Liver (tissue), 9 donors: ENCODE data around the gene FAU. TPM values are rescaled to one million over a fixed set of nuclear protein-coding genes. Genes with fewer than 3 reads are reported as not detected.
A peak's percentile ranks its signal among the peaks of the same experiment; 100 is the strongest.

Experiments
- DNase-seq: peaks from one replicate; pipeline ENCODE4 v3.0.0-alpha.2; 2017; ENCODE audit warnings: low spot score
- H3K27ac ChIP-seq, 2 donors: one replicate each; pipeline ENCODE4 v1.7.0; 2013; ENCODE audit warnings: inconsistent platforms in 2 of 2, low read length in 2 of 2, control low read depth in 1 of 2, low read depth in 1 of 2, mild to moderate bottlenecking in 1 of 2
- H3K27me3 ChIP-seq, 4 donors: one replicate each; pipeline versions ENCODE4 v1.6.1 to v1.7.0; 2013; ENCODE audit warnings: low read length in 3 of 4, inconsistent platforms in 1 of 4, mild to moderate bottlenecking in 1 of 4, moderate library complexity in 1 of 4; ENCODE audit not compliant: control insufficient read depth in 4 of 4, insufficient read depth in 4 of 4
- H3K36me3 ChIP-seq, 4 donors: one replicate each; pipeline versions ENCODE4 v1.6.1 to v1.7.0; 2013; ENCODE audit warnings: low read length in 3 of 4, mild to moderate bottlenecking in 3 of 4, low read depth in 1 of 4, moderate library complexity in 1 of 4; ENCODE audit not compliant: control insufficient read depth in 4 of 4, insufficient read depth in 3 of 4
- H3K4me1 ChIP-seq, 4 donors: one replicate each; pipeline versions ENCODE4 v1.6.1 to v1.7.0; 2013; ENCODE audit warnings: low read length in 3 of 4, mild to moderate bottlenecking in 3 of 4, moderate library complexity in 1 of 4; ENCODE audit not compliant: control insufficient read depth in 4 of 4, insufficient read depth in 4 of 4
- H3K4me3 ChIP-seq, 3 donors: one replicate each; pipeline versions ENCODE4 v1.6.1 to v1.7.0; 2013; ENCODE audit warnings: low read length in 3 of 3, control low read depth in 1 of 3, low read depth in 1 of 3, mild to moderate bottlenecking in 1 of 3
- H3K9ac ChIP-seq, 2 donors: one replicate each; pipeline ENCODE4 v1.7.0; 2013; ENCODE audit warnings: low read length in 2 of 2, mild to moderate bottlenecking in 2 of 2, moderate library complexity in 2 of 2, control low read depth in 1 of 2, low read depth in 1 of 2
- H3K9me3 ChIP-seq, 4 donors: one replicate each; pipeline versions ENCODE4 v1.6.1 to v1.7.0; 2013; ENCODE audit warnings: low read length in 3 of 4; ENCODE audit not compliant: control insufficient read depth in 4 of 4
- ATF3 ChIP-seq: IDR thresholded peaks from 2 replicates; pipeline ENCODE4 v1.6.1; 2016; ENCODE audit warnings: antibody characterized with exemption
- EGR1 ChIP-seq, 2 donors: IDR thresholded peaks; 2 replicates each; pipeline ENCODE4 v1.6.1; 2016 to 2018; ENCODE audit warnings: antibody characterized with exemption in 2 of 2, low read depth in 2 of 2
- FOXA1 ChIP-seq: IDR thresholded peaks from 2 replicates; pipeline ENCODE4 v1.6.1; 2016; ENCODE audit warnings: antibody characterized with exemption
- GABPA ChIP-seq, 2 donors: IDR thresholded peaks in 1 of 2; conservative IDR thresholded peaks in 1 of 2; 2 replicates each; pipeline ENCODE4 v1.6.1; 2016; ENCODE audit warnings: antibody characterized with exemption in 2 of 2, mild to moderate bottlenecking in 1 of 2, moderate library complexity in 1 of 2
- HNF4A ChIP-seq, 2 donors: conservative IDR thresholded peaks; 2 replicates each; pipeline ENCODE4 v1.6.1; 2016; ENCODE audit warnings: antibody characterized with exemption in 2 of 2, mild to moderate bottlenecking in 2 of 2
- HNF4G ChIP-seq: IDR thresholded peaks from 2 replicates; pipeline ENCODE4 v1.6.1; 2016; ENCODE audit warnings: antibody characterized with exemption
- JUND ChIP-seq, 2 donors: IDR thresholded peaks; 2 replicates each; pipeline ENCODE4 v1.6.1; 2016; ENCODE audit warnings: antibody characterized with exemption in 2 of 2
- NR2F2 ChIP-seq: IDR thresholded peaks from 2 replicates; pipeline ENCODE4 v1.6.1; 2016; ENCODE audit warnings: antibody characterized with exemption
- REST ChIP-seq: IDR thresholded peaks from 2 replicates; pipeline ENCODE4 v1.6.1; 2016; ENCODE audit warnings: antibody characterized with exemption, mild to moderate bottlenecking
- RXRA ChIP-seq, 2 donors: IDR thresholded peaks; 2 replicates each; pipeline ENCODE4 v1.6.1; 2017 to 2018; ENCODE audit warnings: antibody characterized with exemption in 2 of 2, mild to moderate bottlenecking in 1 of 2
- SP1 ChIP-seq: IDR thresholded peaks from 2 replicates; pipeline ENCODE4 v1.6.1; 2018; ENCODE audit warnings: antibody characterized with exemption, mild to moderate bottlenecking
- TAF1 ChIP-seq: conservative IDR thresholded peaks from 2 replicates; pipeline ENCODE4 v1.6.1; 2016; ENCODE audit warnings: antibody characterized with exemption, mild to moderate bottlenecking
- ZBTB33 ChIP-seq: IDR thresholded peaks from 2 replicates; pipeline ENCODE4 v1.6.1; 2016; ENCODE audit warnings: antibody characterized with exemption
- WGBS: extraction: QIAGEN DNeasy Blood & Tissue Kit; methylation state at CpG from one replicate; pipeline ENCODE4 v1.1.7; 2013; 5-methylcytosine and 5-hydroxymethylcytosine counted together
- polyA plus RNA-seq, 2 donors: library from polyadenylated mRNA; stranded (reverse) in 1 of 2; unstranded in 1 of 2; fragments of 200-250 nt in 1 of 2; fragments of >200 nt in 1 of 2; fragmentation: Nextera tagmentation in 1 of 2; extraction: Ambion mirVana in 1 of 2; gene quantifications; one replicate each; pipeline versions ENCODE4 v1.2.1 to v1.2.3, GENCODE V29; 2013 to 2015
- total RNA-seq, 2 donors: library from RNA; depleted of rRNA; stranded (reverse); fragments of >200 nt; gene quantifications; one replicate each; pipeline ENCODE4 v1.2.3, GENCODE V29; 2014
- TF ChIP-seq, protein P1 (sequence below): IDR thresholded peaks from 2 replicates; pipeline ENCODE4 v1.6.1; 2016; ENCODE audit warnings: antibody characterized with exemption
- TF ChIP-seq, protein P2 (sequence below): fragments of 150-350 bp; IDR thresholded peaks from 2 replicates; pipeline ENCODE4 v1.5.1; 2017; ENCODE audit warnings: improper control_type of control experiment, low read depth, low read length; ENCODE audit not compliant: missing input control
- donor health status: healthy.
- donor health status: healthy.
- donor health status: healthy.
- donor health status: healthy.
- donor health status: healthy.

The FAU gene
- total and polyA plus RNA-seq, 4 donors, result 199 to 535 (median 362) TPM

DNA sequence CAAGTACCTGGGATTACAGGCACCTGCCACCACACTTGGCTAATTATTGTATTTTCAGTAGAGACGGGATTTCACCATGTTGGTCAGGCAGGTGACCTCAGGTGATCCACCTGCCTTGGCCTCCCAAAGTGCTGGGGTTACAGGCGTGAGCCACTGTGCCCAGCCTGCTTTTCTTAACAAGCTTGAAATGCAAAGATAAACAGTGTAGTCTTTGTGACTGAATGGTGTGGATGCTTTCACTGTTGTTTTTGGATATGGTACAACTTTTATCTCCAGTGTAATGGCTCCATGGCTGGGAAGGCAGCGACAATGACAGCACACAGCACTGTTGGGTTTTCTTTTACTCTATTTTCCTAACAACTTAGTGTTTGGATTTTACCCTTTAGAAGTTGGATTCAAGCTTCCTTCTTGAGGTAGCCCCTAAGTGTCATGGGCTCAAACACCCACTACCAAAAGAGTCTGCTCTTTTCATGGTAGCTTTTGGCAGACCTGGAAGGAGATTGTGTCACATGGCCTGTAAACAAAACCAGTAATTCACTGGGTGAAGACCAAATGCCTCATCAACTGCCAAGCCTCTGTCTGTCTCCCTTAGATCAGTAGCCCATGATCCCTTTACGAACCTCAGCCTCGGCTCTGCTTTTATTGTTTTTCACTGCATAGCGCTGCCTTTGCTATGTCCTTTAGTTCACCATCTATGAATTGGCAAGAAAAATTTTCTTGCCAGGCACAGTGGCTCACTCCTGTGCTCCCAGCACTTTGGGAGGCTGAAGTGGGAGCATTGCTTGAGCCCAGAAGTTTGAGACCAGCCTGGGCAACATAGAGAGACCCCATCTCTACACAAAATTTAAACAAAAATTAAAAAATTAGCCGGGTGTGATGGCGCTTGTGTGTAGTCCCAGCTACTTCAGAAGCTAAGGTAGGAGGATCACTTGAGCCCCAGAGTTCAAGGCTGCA is 19.5 kb downstream of the FAU start (continued):
- TF ChIP-seq JUND (IDR thresholded peaks at IDR 0.05) (peak in 1 of 2 donors; percentile 31), ATF3 (peak; percentile 33), EGR1 (IDR thresholded peaks at IDR 0.05; ENCODE audit: low read depth in 2 of 2) (no peak), REST (no peak), NR2F2 (no peak)

DNA sequence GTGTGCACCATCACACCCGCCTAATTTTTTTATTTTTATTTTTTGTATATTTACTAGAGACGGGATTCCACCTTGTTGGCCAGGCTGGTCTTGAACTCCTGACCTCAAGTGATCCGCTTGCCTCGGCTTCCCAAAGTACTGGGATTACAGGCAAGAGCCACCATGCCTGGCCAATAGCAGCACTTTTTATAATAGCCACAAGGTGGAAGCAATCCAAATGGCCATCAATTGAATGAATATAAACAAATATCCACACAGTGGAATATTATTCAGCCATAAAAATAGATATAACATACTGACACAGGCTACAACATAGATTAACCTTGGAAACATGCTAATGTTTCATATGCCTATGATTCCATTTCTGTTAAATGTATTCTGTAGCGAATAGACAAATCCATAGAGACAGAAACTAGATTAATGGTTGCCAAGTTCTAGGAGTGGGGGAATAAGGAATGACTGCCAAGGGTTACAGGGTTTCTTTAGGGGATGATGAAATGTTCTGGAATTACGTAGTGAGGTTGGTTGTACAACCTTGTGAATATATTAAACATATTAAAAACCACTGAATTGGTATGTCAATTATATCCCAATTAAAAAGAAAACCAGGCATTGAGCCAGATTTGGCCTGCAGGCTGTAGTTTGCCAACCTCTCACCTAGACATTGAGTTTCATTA is 21.1 kb downstream of the FAU start:
- 77% methylated on average over 6 of the region's 6 CpGs for WGBS
- Histone ChIP-seq H3K9ac (no peak overlapping the region), H3K27ac (peak overlapping the region in 1 of 2 donors; percentile 14), H3K9me3 (no peaks in the 10 kb centered on the region), H3K4me3 (no peak overlapping the region), H3K36me3 (peaks cover 0 to 6% (median 2%) of the 10 kb centered on the region in 4 donors), H3K4me1 (peaks cover 11 to 47% (median 36%) of the 10 kb centered on the region in 4 donors), H3K27me3 (no peaks in the 10 kb centered on the region)
- TF ChIP-seq SP1, result no peak
- TF ChIP-seq RXRA (IDR thresholded peaks at IDR 0.05), result peak in 1 of 2 donors; percentile 18
- TF ChIP-seq FOXA1, result no peak
- TF ChIP-seq GABPA (IDR thresholded peaks at IDR 0.05 in 1 of 2, conservative IDR thresholded peaks at IDR 0.05 in 1 of 2), result no peak
- TF ChIP-seq, protein P1, sequence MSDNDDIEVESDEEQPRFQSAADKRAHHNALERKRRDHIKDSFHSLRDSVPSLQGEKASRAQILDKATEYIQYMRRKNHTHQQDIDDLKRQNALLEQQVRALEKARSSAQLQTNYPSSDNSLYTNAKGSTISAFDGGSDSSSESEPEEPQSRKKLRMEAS, result no peak
- no peak for DNase-seq

- H3K9ac ChIP-seq, result peak overlapping the region in 1 of 2 donors; percentile 53
- TF ChIP-seq ATF3 (no peak), RXRA (IDR thresholded peaks at IDR 0.05) (no peak), SP1 (no peak), EGR1 (IDR thresholded peaks at IDR 0.05; ENCODE audit: low read depth in 2 of 2) (no peak), HNF4A (conservative IDR thresholded peaks at IDR 0.05) (no peak), ZBTB33 (no peak), HNF4G (no peak), TAF1 (no peak), FOXA1 (no peak)
- TF ChIP-seq, protein P2, sequence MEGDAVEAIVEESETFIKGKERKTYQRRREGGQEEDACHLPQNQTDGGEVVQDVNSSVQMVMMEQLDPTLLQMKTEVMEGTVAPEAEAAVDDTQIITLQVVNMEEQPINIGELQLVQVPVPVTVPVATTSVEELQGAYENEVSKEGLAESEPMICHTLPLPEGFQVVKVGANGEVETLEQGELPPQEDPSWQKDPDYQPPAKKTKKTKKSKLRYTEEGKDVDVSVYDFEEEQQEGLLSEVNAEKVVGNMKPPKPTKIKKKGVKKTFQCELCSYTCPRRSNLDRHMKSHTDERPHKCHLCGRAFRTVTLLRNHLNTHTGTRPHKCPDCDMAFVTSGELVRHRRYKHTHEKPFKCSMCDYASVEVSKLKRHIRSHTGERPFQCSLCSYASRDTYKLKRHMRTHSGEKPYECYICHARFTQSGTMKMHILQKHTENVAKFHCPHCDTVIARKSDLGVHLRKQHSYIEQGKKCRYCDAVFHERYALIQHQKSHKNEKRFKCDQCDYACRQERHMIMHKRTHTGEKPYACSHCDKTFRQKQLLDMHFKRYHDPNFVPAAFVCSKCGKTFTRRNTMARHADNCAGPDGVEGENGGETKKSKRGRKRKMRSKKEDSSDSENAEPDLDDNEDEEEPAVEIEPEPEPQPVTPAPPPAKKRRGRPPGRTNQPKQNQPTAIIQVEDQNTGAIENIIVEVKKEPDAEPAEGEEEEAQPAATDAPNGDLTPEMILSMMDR, result no peak
- H3K4me1 ChIP-seq, result peaks cover 7 to 25% (median 25%) of the 10 kb centered on the region in 4 donors
- peak overlapping the region in 2 of 3 donors; percentile 72 to 85 for H3K4me3 ChIP-seq
- no peak for DNase-seq
- 32% methylated on average over 8 of the region's 8 CpGs for WGBS
- H3K36me3 ChIP-seq, result peaks cover 0 to 6% (median 0%) of the 10 kb centered on the region in 4 donors
- H3K27me3 ChIP-seq, result no peaks in the 10 kb centered on the region
- H3K9me3 ChIP-seq, result no peaks in the 10 kb centered on the region
- H3K27ac ChIP-seq, result peak overlapping the region; percentile 82 to 88
These were observed 25.0 kb downstream of the FAU start for GRCh38 chr11:65096926-65097325.
